ENCODE results near the gene MED12.

The MED12 gene

GRCh38 chrX:71118985-71119535 is 664 bp downstream of the MED12 start:
- TF ChIP-seq GATA1 (IDR thresholded peaks at IDR 0.05; ENCODE audit: low read depth, low read length) (no peak), POLR2A (IDR thresholded peaks at IDR 0.05; ENCODE audit: low read length) (no peak)
- peak; percentile 37 to 51 for DNase-seq

GRCh38 chrX:71128166-71128833 is 9.9 kb downstream of the MED12 start:
- no peak for DNase-seq
- TF ChIP-seq GATA1 (IDR thresholded peaks at IDR 0.05; ENCODE audit: low read depth, low read length), result no peak
- TF ChIP-seq POLR2A (IDR thresholded peaks at IDR 0.05; ENCODE audit: low read length), result no peak

DNA sequence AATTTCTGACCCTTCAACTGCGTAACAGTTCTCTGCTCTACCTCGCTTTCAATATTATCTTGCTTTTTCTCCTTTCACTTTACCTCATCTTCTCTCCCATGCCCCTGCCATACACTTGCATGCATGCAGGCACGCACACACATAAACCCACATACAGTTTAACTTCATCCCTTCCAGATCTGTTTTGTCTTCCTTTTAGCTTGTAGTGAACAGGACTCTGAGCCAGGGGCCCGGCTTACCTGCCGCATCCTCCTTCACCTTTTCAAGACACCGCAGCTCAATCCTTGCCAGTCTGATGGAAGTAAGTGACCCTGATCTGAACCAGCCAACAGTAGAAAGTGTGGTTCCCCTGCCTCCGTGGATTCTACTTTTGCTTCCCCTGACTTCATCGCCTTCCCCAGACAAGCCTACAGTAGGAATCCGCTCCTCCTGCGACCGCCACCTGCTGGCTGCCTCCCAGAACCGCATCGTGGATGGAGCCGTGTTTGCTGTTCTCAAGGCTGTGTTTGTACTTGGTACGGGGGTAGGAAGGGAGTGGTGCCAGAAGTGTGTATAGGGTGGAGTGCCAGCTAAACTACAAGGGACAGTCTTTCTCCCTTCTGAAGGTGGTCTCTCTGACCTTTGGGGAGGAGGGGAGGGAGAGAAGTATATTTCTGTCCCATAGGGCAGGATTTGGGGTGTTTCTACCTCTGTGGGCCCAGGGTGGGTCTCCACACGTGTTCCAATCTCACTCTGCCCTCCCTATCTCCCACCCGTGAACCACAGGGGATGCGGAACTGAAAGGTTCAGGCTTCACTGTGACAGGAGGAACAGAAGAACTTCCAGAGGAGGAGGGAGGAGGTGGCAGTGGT is 10.7 kb downstream of the MED12 start:
- peak; percentile 77 to 84 for DNase-seq
- TF ChIP-seq POLR2A (IDR thresholded peaks at IDR 0.05; ENCODE audit: low read length), result no peak
- TF ChIP-seq GATA1 (IDR thresholded peaks at IDR 0.05; ENCODE audit: low read depth, low read length), result no peak

DNA sequence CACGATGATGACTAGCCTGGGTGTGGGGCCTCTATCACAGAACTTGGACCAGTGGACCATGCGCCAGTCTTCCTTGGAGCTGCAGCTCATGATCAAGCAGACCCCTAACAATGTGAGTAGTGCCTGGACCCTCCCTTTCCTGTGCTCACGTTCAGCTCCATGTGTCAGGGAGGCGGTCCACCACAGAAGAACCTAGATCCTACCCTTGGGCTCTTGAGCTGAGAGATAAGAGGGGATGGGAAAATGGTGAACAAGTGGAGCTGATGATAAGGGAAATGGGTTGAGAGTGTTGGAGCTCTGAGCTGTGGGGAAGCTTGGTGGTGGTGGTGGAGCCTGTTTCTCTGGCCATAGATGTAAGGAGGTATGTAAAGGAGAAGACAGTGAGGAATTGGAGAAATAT is 13.1 kb downstream of the MED12 start:
- TF ChIP-seq POLR2A (IDR thresholded peaks at IDR 0.05; ENCODE audit: low read length) (no peak), GATA1 (IDR thresholded peaks at IDR 0.05; ENCODE audit: low read depth, low read length) (peak; percentile 46)
- peak; percentile 83 to 91 for DNase-seq

DNA sequence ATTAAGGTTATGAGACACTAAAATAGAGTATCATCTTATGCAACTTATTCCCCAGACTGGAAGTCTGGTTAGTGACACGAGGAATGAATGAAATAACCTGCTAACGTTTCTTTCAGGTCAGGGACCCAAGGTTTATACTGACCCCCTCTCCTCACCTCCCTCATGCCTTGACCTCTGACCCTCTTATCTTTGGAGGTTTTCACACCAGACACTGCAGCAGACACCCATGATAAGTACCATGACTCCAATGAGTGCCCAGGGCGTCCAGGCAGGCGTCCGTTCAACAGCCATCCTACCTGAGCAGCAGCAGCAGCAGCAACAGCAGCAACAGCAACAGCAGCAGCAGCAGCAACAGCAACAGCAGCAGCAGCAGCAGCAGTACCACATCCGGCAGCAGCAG is 22.0 kb downstream of the MED12 start:
- TF ChIP-seq POLR2A (IDR thresholded peaks at IDR 0.05; ENCODE audit: low read length), result no peak
- no peak for TF ChIP-seq GATA1 (IDR thresholded peaks at IDR 0.05; ENCODE audit: low read depth, low read length)

GRCh38 chrX:71143508-71143907 is 25.1 kb downstream of the MED12 start:
- TF ChIP-seq GATA1 (IDR thresholded peaks at IDR 0.05; ENCODE audit: low read depth, low read length) (no peak), POLR2A (IDR thresholded peaks at IDR 0.05; ENCODE audit: low read length) (peak; percentile 13)
- peak; percentile 33 to 53 for DNase-seq

More for the DNA sequence above, 22.0 kb downstream of the MED12 start:
- DNase-seq, result peak in 1 of 2 experiments; percentile 44

DNA sequence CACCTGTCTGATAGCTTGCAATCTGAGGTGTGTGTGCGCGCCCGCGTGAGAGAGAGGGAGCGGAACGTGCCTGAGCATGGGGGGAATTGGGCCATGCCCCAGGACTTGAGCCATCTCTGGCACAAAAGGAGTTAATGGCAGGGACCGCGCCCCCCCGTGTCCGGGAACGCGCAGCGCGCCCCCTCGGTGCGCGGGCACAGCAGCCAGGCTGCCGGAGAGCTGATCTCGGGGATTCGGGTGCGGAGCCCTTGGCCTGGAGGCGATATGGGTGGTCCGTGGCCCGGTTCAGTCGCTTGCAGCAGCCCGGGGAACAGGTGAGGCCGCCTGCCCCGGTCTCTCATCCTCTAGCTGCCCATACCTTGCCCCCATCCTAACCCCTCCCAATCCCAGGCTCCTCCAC is 26.3 kb downstream of the MED12 start, which contains the start of gene NLGN3:
TSS of gene NLGN3 (plus strand) at position 191 of the 400 bp plus-strand sequence. CDS start 2,909 bp downstream, outside the sequence.
- DNase-seq, result peak; percentile 1 to 7
- TF ChIP-seq POLR2A (IDR thresholded peaks at IDR 0.05; ENCODE audit: low read length), result no peak
- TF ChIP-seq GATA1 (IDR thresholded peaks at IDR 0.05; ENCODE audit: low read depth, low read length), result no peak

GRCh38 chrX:71147496-71148277 is 29.3 kb downstream of the MED12 start:
- TF ChIP-seq GATA1 (IDR thresholded peaks at IDR 0.05; ENCODE audit: low read depth, low read length) (no peak), POLR2A (IDR thresholded peaks at IDR 0.05; ENCODE audit: low read length) (no peak)
- no peak for DNase-seq

- TF ChIP-seq GATA1 (IDR thresholded peaks at IDR 0.05; ENCODE audit: low read depth, low read length) (no peak), POLR2A (IDR thresholded peaks at IDR 0.05; ENCODE audit: low read length) (no peak)
- no peak for DNase-seq
These were observed 29.9 kb downstream of the MED12 start for GRCh38 chrX:71148278-71148663.

- TF ChIP-seq GATA1 (IDR thresholded peaks at IDR 0.05; ENCODE audit: low read depth, low read length) (no peak), POLR2A (IDR thresholded peaks at IDR 0.05; ENCODE audit: low read length) (no peak)
- no peak for DNase-seq
These were observed 33.0 kb downstream of the MED12 start for GRCh38 chrX:71151366-71151765.

DNA sequence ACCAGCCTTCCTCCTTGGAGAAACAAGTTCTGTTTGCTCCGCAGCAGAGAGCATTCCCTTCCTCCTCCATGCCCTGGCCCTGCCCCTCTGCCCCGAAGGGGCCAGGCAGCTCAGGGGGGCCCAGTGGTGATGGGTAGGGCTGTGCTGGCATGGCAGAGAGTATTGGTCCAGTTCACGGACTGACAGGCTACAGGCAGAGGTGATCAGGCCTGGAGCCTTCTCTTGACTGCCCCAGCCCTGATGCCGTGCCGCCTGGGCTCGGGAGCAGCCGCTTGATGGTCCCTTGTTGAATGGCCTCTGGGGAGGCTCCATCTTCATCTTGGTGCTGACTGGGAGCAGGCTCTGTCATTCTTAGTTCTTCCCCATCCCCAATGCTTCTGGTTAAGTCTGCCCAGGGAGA is 35.8 kb downstream of the MED12 start:
- no peak for DNase-seq
- no peak for TF ChIP-seq POLR2A (IDR thresholded peaks at IDR 0.05; ENCODE audit: low read length)

DNA sequence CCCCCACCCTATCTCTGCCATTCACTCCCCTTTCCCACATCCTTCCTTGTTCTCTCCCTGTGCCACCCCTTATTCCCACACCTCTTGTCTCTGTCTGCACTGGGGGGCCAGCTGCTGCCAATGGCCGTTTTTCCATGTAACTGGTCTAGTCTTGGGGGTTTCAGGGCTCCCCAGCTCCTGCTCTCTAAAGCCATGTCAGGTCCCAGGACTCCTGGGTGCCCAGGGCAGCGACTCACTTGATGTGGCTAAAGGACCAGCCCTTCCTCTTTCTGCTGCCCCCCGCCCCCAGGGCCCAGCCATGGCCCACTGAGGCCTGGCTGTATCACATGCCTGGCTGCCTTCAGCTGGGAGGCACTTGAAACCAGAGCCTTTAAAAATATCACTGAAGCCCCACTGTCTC is 36.2 kb downstream of the MED12 start:
- TF ChIP-seq POLR2A (IDR thresholded peaks at IDR 0.05; ENCODE audit: low read length) (no peak), GATA1 (IDR thresholded peaks at IDR 0.05; ENCODE audit: low read depth, low read length) (no peak)
- no peak for DNase-seq

GRCh38 chrX:71158603-71159002 is 40.2 kb downstream of the MED12 start:
- DNase-seq, result no peak
- no peak for TF ChIP-seq GATA1 (IDR thresholded peaks at IDR 0.05; ENCODE audit: low read depth, low read length)
- TF ChIP-seq POLR2A (IDR thresholded peaks at IDR 0.05; ENCODE audit: low read length), result no peak

DNA sequence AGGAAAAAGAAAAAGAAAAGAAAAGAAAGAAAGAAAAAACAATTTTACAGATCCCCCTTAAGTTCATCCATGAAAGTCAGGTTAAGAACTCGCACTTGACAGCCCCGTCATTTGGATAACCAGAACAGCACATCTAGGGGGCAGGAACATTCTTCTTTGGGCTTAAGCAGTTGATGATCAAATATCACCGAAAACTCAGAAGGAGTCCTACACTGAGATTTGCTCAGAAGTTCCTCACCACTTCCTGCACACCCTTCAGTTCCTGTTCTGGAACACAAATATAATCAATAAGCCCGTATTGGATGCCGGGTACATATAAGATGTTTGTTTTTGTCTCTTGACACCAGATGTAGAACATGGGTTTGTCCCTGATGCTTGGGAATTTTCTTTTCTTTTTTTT is 40.9 kb downstream of the MED12 start:
- no peak for DNase-seq
- TF ChIP-seq POLR2A (IDR thresholded peaks at IDR 0.05; ENCODE audit: low read length) (no peak), GATA1 (IDR thresholded peaks at IDR 0.05; ENCODE audit: low read depth, low read length) (no peak)
